ENCODE results near the gene CLSTN2. TPM values are rescaled to one million over a fixed set of nuclear protein-coding genes. Genes with fewer than 3 reads are reported as not detected.

The CLSTN2 gene
- total RNA-seq, result 10 to 100 TPM in 3 of 9 donors, 1 to 10 TPM in 5, under 1 TPM in 1; 0.67 to 17.8 (median 6.0) TPM
- 1 to 10 TPM in 2 of 3 donors, under 1 TPM in 1; 0.77 to 4.9 (median 2.7) TPM for polyA plus RNA-seq
- long read RNA-seq, donor 1, result 0 reads
- long read RNA-seq, donor 2, result 0 reads
- long read RNA-seq, donor 3, result 0 reads
- long read RNA-seq, donor 4, partial matches to known transcripts, result 0 of 2 reads
- long read RNA-seq, donor 4, other reads (novel, unspliced or antisense), result 2 of 2 reads
- long read RNA-seq, donor 5, partial matches to known transcripts, result 2 of 7 reads
- long read RNA-seq, donor 5, other reads (novel, unspliced or antisense), result 5 of 7 reads
- long read RNA-seq, donor 6, partial matches to known transcripts, result 1 of 2 reads
- long read RNA-seq, donor 6, other reads (novel, unspliced or antisense), result 1 of 2 reads
- long read RNA-seq, donor 7, result 0 reads
- long read RNA-seq, donor 8, result 0 reads
- long read RNA-seq, donor 9, result 0 reads
- long read RNA-seq, donor 10, result 0 reads

DNA sequence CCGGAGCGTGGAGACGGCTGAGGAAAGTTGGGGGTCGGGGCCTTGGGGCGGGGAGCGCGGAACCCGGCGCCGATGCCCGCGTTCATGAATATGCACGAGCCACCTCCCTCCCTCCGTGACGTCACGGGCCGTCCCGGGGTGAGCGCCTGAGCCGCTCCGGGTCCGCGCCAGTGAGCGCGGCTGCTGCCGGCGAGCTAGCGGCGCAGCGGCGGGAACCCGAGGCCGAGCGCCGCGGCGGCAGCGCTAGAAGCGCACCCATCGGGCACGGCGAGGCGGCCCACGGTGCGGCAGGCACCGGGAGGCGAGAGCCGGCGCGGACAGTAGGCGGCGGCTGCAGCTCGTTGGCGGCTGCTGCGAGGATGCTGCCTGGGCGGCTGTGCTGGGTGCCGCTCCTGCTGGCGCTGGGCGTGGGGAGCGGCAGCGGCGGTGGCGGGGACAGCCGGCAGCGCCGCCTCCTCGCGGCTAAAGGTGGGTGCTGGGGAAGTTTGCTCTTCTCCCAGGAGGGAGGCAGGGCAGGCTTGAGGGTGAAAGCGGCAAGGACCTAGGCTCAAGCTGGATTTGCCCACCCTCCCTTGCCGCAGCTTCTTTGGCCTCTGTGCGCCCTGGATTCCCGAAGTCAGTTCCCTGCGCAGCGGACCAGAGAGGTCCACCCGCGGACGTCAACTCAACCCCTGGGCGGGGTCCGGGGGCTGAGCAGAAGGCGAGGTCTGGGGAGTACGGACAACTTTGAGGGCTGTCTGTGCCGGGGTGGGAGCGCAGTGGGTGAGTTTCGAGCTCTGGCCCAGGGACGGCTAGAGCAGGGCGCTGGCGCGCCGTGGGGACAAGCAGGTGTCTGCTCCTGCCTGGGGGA is at the start of gene CLSTN2:
CLSTN2 (plus strand) TSS at position 170 of the 850 bp plus-strand sequence.
- peaks cover 31% of the 10 kb centered on the region for H3K27me3 ChIP-seq
- 0 to 3% (median 1%) methylated on average over 15 to 89 of the region's 89 CpGs; no CpG with 5 or more reads in 1 of the 4 donors for WGBS, 4 donors
- H3K4me3 ChIP-seq, result peak within 1 kb of the TSS in 2 of 4 donors; percentile 19 to 56
- peak within 1 kb of the TSS in 1 of 5 donors; percentile 73 for H3K27ac ChIP-seq
- H3K36me3 ChIP-seq (replicated peaks in 1 of 2), result no peaks in the 10 kb centered on the region
- intact Hi-C loops (cut with DNase I), result loop anchor here in 1 of 2 donors (5.0 to 10.0 kb wide), 2 partner anchors 562 to 800 kb away; no protein-coding TSS in a partner anchor
- H3K9me3 ChIP-seq (replicated peaks in 1 of 3), result no peaks in the 10 kb centered on the region
- peaks cover 12 to 20% of the 10 kb centered on the region in 2 donors for H3K4me1 ChIP-seq (replicated peaks in 1 of 2)
- DNase-seq, result peak; percentile 54 to 83 (median 72)
- peak; percentile 1 to 49 for TF ChIP-seq POLR2A (IDR thresholded peaks at IDR 0.05)
- TF ChIP-seq, protein P1, sequence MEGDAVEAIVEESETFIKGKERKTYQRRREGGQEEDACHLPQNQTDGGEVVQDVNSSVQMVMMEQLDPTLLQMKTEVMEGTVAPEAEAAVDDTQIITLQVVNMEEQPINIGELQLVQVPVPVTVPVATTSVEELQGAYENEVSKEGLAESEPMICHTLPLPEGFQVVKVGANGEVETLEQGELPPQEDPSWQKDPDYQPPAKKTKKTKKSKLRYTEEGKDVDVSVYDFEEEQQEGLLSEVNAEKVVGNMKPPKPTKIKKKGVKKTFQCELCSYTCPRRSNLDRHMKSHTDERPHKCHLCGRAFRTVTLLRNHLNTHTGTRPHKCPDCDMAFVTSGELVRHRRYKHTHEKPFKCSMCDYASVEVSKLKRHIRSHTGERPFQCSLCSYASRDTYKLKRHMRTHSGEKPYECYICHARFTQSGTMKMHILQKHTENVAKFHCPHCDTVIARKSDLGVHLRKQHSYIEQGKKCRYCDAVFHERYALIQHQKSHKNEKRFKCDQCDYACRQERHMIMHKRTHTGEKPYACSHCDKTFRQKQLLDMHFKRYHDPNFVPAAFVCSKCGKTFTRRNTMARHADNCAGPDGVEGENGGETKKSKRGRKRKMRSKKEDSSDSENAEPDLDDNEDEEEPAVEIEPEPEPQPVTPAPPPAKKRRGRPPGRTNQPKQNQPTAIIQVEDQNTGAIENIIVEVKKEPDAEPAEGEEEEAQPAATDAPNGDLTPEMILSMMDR (IDR thresholded peaks at IDR 0.05), result peak in 2 of 6 experiments; percentile 7 to 31

DNA sequence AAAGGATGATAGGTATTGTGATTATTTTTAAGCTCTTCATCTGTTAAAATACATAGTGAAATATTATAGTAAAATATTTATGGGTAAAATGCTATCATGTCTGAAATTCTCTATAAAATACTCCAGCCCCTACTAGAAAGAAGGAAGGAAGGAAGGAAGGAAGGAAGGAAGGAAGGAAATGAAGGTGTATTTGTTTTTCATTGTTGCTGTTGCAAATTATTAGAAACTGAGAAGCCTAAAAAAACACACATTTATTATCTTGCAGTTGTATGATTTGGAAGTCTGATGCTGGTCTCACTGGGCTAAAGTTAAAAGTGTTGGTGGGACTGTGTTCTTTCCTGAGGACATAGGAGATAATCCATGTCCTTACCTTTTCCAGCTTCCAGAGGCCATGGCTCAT is 47.6 kb upstream of the CLSTN2 start:
- intact Hi-C loops (cut with DNase I), result no loop called here
- Histone ChIP-seq H3K4me3 (no peak overlapping the region), H3K4me1 (replicated peaks in 1 of 2) (no peaks in the 10 kb centered on the region), H3K27me3 (no peaks in the 10 kb centered on the region), H3K9me3 (replicated peaks in 1 of 3) (no peaks in the 10 kb centered on the region), H3K36me3 (replicated peaks in 1 of 2) (no peaks in the 10 kb centered on the region), H3K27ac (no peak overlapping the region)
- DNase-seq, result no peak
- TF ChIP-seq POLR2A (IDR thresholded peaks at IDR 0.05), result no peak
- TF ChIP-seq, protein P1 (IDR thresholded peaks at IDR 0.05), result no peak

DNA sequence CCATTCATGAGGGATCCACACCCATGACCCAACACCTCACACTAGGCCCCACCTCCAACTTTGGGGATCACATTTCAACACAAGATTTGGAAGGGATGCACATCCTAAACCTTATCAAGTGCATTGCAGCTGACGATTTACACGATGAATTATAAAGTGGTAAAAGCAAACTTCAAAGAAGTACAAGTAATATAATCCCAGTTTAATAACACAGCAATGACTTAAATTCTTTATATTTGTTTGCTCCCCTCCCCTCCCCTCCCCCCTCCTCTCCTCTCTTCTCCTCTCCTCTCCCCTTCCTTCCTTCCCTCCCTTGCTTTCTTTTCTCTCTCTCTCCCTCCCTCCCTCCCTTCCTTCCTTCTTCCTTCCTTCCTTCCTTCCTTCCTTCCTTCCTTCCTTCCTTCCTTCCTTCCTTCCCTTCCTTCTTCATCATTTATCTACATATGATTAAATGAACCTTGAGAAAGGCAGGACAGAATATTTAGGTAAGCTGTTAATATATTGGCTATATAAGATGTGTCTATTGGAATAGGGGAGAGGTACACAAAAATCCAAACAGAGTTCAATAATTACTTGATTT is 46.3 kb upstream of the CLSTN2 start:
- 87 to 95% (median 92%) methylated on average over 2 of the region's 2 CpGs for WGBS, 4 donors
- H3K36me3 ChIP-seq (replicated peaks in 1 of 2), result no peaks in the 10 kb centered on the region
- intact Hi-C loops (cut with DNase I), result no loop called here

More for the DNA sequence above, 46.3 kb upstream of the CLSTN2 start:
- Histone ChIP-seq H3K4me1 (replicated peaks in 1 of 2) (no peaks in the 10 kb centered on the region), H3K27me3 (no peaks in the 10 kb centered on the region), H3K9me3 (replicated peaks in 1 of 3) (no peaks in the 10 kb centered on the region), H3K4me3 (no peak overlapping the region), H3K27ac (no peak overlapping the region)
- TF ChIP-seq, protein P1 (IDR thresholded peaks at IDR 0.05), result no peak
- no peak for TF ChIP-seq POLR2A (IDR thresholded peaks at IDR 0.05)
- no peak for DNase-seq
